Heart left ventricle (tissue), 16 donors: ENCODE measurements around the gene H2AZ1. TPM values are rescaled to one million over a fixed set of nuclear protein-coding genes. Genes with fewer than 3 reads are reported as not detected.
"Not testable (repeated sequence)": the region's sequence is repeated elsewhere in the genome, so short reads cannot be mapped to it uniquely, and the experiment has no call there.

ENCODE experiments used
- ATAC-seq, 4 donors: fragments of 200-7000 bp; cut with Tn5 transposase; one replicate each; pipeline ENCODE4 v1.9.1; 2020 to 2022; ENCODE audit warnings: moderate library complexity in 4 of 4, mild to moderate bottlenecking in 3 of 4, moderate number of reproducible peaks in 1 of 4
- DNase-seq, 5 donors: peaks; one replicate each; pipeline ENCODE4 v3.0.0-alpha.2; 2020
- H3K27ac ChIP-seq, 12 donors: fragments of 200-600 bp; sonication (generic) in 4 of 12; one replicate each; pipeline versions ENCODE4 v1.5.0 to v1.8.0; 2016 to 2022; ENCODE audit warnings: mild to moderate bottlenecking in 2 of 12
- H3K27me3 ChIP-seq, 9 donors: fragments of 200-600 bp; sonication (generic) in 2 of 9; one replicate each; pipeline versions ENCODE4 v1.5.1 to v1.8.0; 2016 to 2022; ENCODE audit warnings: mild to moderate bottlenecking in 3 of 9
- H3K36me3 ChIP-seq, 9 donors: fragments of 200-600 bp; sonication (generic) in 2 of 9; one replicate each; pipeline versions ENCODE4 v1.5.0 to v1.8.0; 2018 to 2022; ENCODE audit warnings: mild to moderate bottlenecking in 2 of 9
- H3K4me1 ChIP-seq, 12 donors: fragments of 200-600 bp; sonication (generic) in 4 of 12; one replicate each; pipeline versions ENCODE4 v1.5.0 to v1.8.0; 2016 to 2022; ENCODE audit warnings: mild to moderate bottlenecking in 3 of 12
- H3K4me3 ChIP-seq, 12 donors: fragments of 200-600 bp; sonication (generic) in 4 of 12; one replicate each; pipeline versions ENCODE4 v1.5.0 to v1.8.0; 2017 to 2022; ENCODE audit warnings: mild to moderate bottlenecking in 9 of 12, moderate library complexity in 4 of 12
- H3K9me3 ChIP-seq, 12 donors: fragments of 200-600 bp; sonication (generic) in 4 of 12; one replicate each; pipeline versions ENCODE4 v1.5.0 to v1.8.0; 2016 to 2022; ENCODE audit warnings: mild to moderate bottlenecking in 1 of 12
- CTCF ChIP-seq, 12 donors: fragments of 200-600 bp; sonication (generic) in 4 of 12; IDR thresholded peaks; one replicate each; pipeline versions ENCODE4 v1.5.0 to v1.8.0; 2018 to 2022; ENCODE audit warnings: antibody characterized with exemption in 12 of 12, mild to moderate bottlenecking in 5 of 12
- POLR2A ChIP-seq, 2 donors: fragments of 450-650 bp; IDR thresholded peaks; one replicate each; pipeline ENCODE4 v1.6.1; 2017; ENCODE audit warnings: antibody characterized with exemption in 2 of 2, mild to moderate bottlenecking in 2 of 2, moderate library complexity in 2 of 2
- WGBS, 4 donors: extraction: QIAGEN DNeasy Blood & Tissue Kit in 2 of 4; methylation state at CpG; one replicate each; pipeline versions ENCODE4 v1.1.5 to v1.1.7; 2013 to 2018; 5-methylcytosine and 5-hydroxymethylcytosine counted together
- intact Hi-C, 10 donors: fragments of 100-400 bp; cut with DNase I; formaldehyde crosslinking; loops; one replicate each; pipeline versions ENCODE4 v1.11.1 to v1.14.2; 2022
- polyA plus RNA-seq, 2 donors: library from polyadenylated mRNA; stranded (reverse); fragments of 200-250 nt; gene quantifications; one replicate each; pipeline ENCODE4 v1.2.3, GENCODE V29; 2013
- total RNA-seq, 9 donors: library from RNA; depleted of rRNA in 2 of 9; stranded (reverse); fragments of >200 nt in 2 of 9; fragmentation: NEBNext Ultra II Directional in 3 of 9; extraction: Animal tissue kit (Norgen Biotek cat#: 25700) in 3 of 9; gene quantifications; one replicate each; pipeline versions ENCODE4 v1.1.0 to v1.2.4, GENCODE V29; 2016 to 2023
- donor health status: ischemic (EF 13 %, LVEDD 7.1; RV severe dilation, severe dysfunction).
- donor health status: healthy with polysubstance abuse.
- donor health status: DM: no; HTN: yes; CAD: no.
- donor health status: DM: no; HTN: no; CAD: no.
- donor health status: ischemic (EF 25% LVEDD 6.9; RV normal size, moderate dysfunction).
- donor health status: ischemic (EF 25% LVEDD 5.7; RV mildly dilated, moderate dysfunction).
- donor health status: healthy.
- donor health status: DM: yes; HTN: yes; CAD: no.
- donor health status: ischemic (EF 35%, LVEDD 5.7; RV mildly dilated, moderate dysfunction).
- donor health status: nonischemic (EF 11% LVEDD 7.7; RV severe dilation, severe dysfunction).
- donor health status: DM: yes; HTN: yes; CAD: no.
- donor health status: PGD.
- donor health status: ischemic (EF 29% LVEDD 5.4; RV normal size, mild dysfunction).
- donor health status: nonischemic (EF 23%, LVEDD 6.1; RV moderate dilation, normal function).

Gene H2AZ1
- total and polyA plus RNA-seq, 11 donors = 41.1 to 255 (median 81.9) TPM

- no peaks in the 10 kb centered on the region for H3K4me1 ChIP-seq
- no peaks in the 10 kb centered on the region for H3K36me3 ChIP-seq
- H3K27me3 ChIP-seq = no peaks in the 10 kb centered on the region
- H3K4me3 ChIP-seq = no peak overlapping the region
- H3K27ac ChIP-seq = no peak overlapping the region
- ATAC-seq = no peak
- H3K9me3 ChIP-seq = no peaks in the 10 kb centered on the region
- intact Hi-C loops = no loop called here
- TF ChIP-seq CTCF (IDR thresholded peaks at IDR 0.05) = no peak
- no peak for TF ChIP-seq POLR2A (IDR thresholded peaks at IDR 0.05)
- DNase-seq = no peak
Observed at GRCh38 chr4:99965173-99965572, 15.1 kb upstream of the H2AZ1 start.

- H3K36me3 ChIP-seq = no peaks in the 10 kb centered on the region
- no peaks in the 10 kb centered on the region for H3K9me3 ChIP-seq
- intact Hi-C loops = no loop called here
- TF ChIP-seq POLR2A (IDR thresholded peaks at IDR 0.05) = no peak
- TF ChIP-seq CTCF (IDR thresholded peaks at IDR 0.05) = no peak
- H3K27me3 ChIP-seq = no peaks in the 10 kb centered on the region
- no peak overlapping the region for H3K27ac ChIP-seq
- H3K4me3 ChIP-seq = no peak overlapping the region
- DNase-seq (no peak), ATAC-seq (no peak)
- H3K4me1 ChIP-seq = no peaks in the 10 kb centered on the region
- 93 to 100% (median 97%) methylated on average over 1 of the region's 1 CpG for WGBS, 4 donors
Observed at GRCh38 chr4:99961711-99962110, 11.6 kb upstream of the H2AZ1 start.

GRCh38 chr4:99960648-99961047 lies 10.6 kb upstream of the H2AZ1 start:
- 87 to 91% (median 87%) methylated on average over 2 of the region's 2 CpGs for WGBS, 4 donors
- no peak for DNase-seq

GRCh38 chr4:99958207-99958606 lies 8.1 kb upstream of the H2AZ1 start:
- H3K9me3 ChIP-seq, ATAC-seq, H3K27me3 ChIP-seq, H3K4me1 ChIP-seq, DNase-seq, H3K36me3 ChIP-seq, H3K27ac ChIP-seq, H3K4me3 ChIP-seq: not testable (repeated sequence)
- intact Hi-C loops = loop anchor here in 1 of 10 donors (10.0 kb wide), 1 partner anchor 143 kb away; the partner anchor contains the start of gene DAPP1
- WGBS, 4 donors = 95 to 99% (median 96%) methylated on average over 3 of the region's 3 CpGs

More at GRCh38 chr4:99960648-99961047, 10.6 kb upstream of the H2AZ1 start:
- no peaks in the 10 kb centered on the region for H3K4me1 ChIP-seq
- H3K27ac ChIP-seq = no peak overlapping the region
- ATAC-seq = no peak
- no peak overlapping the region for H3K4me3 ChIP-seq
- no peaks in the 10 kb centered on the region for H3K27me3 ChIP-seq
- TF ChIP-seq CTCF (IDR thresholded peaks at IDR 0.05) (no peak), POLR2A (IDR thresholded peaks at IDR 0.05) (no peak)
- H3K36me3 ChIP-seq = no peaks in the 10 kb centered on the region
- no peaks in the 10 kb centered on the region for H3K9me3 ChIP-seq
- intact Hi-C loops = no loop called here

GRCh38 chr4:99950913-99951254 lies 809 bp upstream of the H2AZ1 start:
- no peak for ATAC-seq
- TF ChIP-seq CTCF (IDR thresholded peaks at IDR 0.05) (no peak), POLR2A (IDR thresholded peaks at IDR 0.05) (no peak)
- no peaks in the 10 kb centered on the region for H3K9me3 ChIP-seq
- H3K27me3 ChIP-seq = no peaks in the 10 kb centered on the region
- peak overlapping the region; percentile 20 to 96 (median 88) for H3K27ac ChIP-seq
- intact Hi-C loops = loop anchor here in 3 of 10 donors (2.0 to 10.0 kb wide), 3 partner anchors 56 to 136 kb away; partner anchors contain the start of genes DAPP1 (in 2 of the 3) and LAMTOR3 (in 1 of the 3)
- peaks cover 0 to 31% (median 20%) of the 10 kb centered on the region in 12 donors for H3K4me1 ChIP-seq
- WGBS, 4 donors = 0 to 1% (median 0%) methylated on average over 8 of the region's 8 CpGs
- H3K36me3 ChIP-seq = peaks cover 0 to 10% (median 0%) of the 10 kb centered on the region in 9 donors
- DNase-seq = no peak
- peak overlapping the region; percentile 68 to 97 (median 85) for H3K4me3 ChIP-seq
